H9 (cell line): ENCODE results near the gene ABT1. TPM values are rescaled to one million over a fixed set of nuclear protein-coding genes. Genes with fewer than 3 reads are reported as not detected.
A peak's percentile ranks its signal among the peaks of the same experiment; 100 is the strongest.

ENCODE experiments used
- DNase-seq: peaks from one replicate; pipeline ENCODE4 v3.0.0-alpha.2; 2017
- H2AFZ ChIP-seq: one replicate; pipeline ENCODE4 v1.6.1; 2013; ENCODE audit warnings: mild to moderate bottlenecking, low read length, control low read depth, moderate library complexity
- H2AK5ac ChIP-seq: 2 replicates; pipeline ENCODE4 v1.6.1; 2013; ENCODE audit warnings: low read length, control low read depth, mixed read lengths; ENCODE audit not compliant: insufficient read length
- H2BK120ac ChIP-seq: one replicate; pipeline ENCODE4 v1.6.1; 2013; ENCODE audit warnings: low read depth, mild to moderate bottlenecking, low read length, control low read depth, inconsistent platforms; ENCODE audit not compliant: poor library complexity, severe bottlenecking
- H2BK12ac ChIP-seq: 2 replicates; pipeline ENCODE4 v1.6.1; 2013; ENCODE audit warnings: low read length, control low read depth, mixed read lengths, low read depth; ENCODE audit not compliant: insufficient read length
- H2BK15ac ChIP-seq: 2 replicates; pipeline ENCODE4 v1.6.1; 2013; ENCODE audit warnings: low read depth, low read length, control low read depth
- H2BK20ac ChIP-seq: one replicate; pipeline ENCODE4 v1.6.1; 2013; ENCODE audit warnings: low read depth, mild to moderate bottlenecking, low read length, control low read depth, inconsistent platforms; ENCODE audit not compliant: poor library complexity, severe bottlenecking
- H2BK5ac ChIP-seq: 2 replicates; pipeline ENCODE4 v1.6.1; 2013; ENCODE audit warnings: low read length, control low read depth, mixed read lengths; ENCODE audit not compliant: insufficient read length
- H3K14ac ChIP-seq: 2 replicates; pipeline ENCODE4 v1.6.1; 2013; ENCODE audit warnings: low read length, control low read depth; ENCODE audit not compliant: insufficient read depth
- H3K18ac ChIP-seq: 2 replicates; pipeline ENCODE4 v1.6.1; 2013; ENCODE audit warnings: low read depth, mild to moderate bottlenecking, mixed read lengths, low read length, control low read depth; ENCODE audit not compliant: insufficient read length
- H3K23ac ChIP-seq: 2 replicates; pipeline ENCODE4 v1.6.1; 2013; ENCODE audit warnings: low read length, control low read depth, mixed read lengths, low read depth; ENCODE audit not compliant: insufficient read length
- H3K23me2 ChIP-seq: 2 replicates; pipeline ENCODE4 v1.6.1; 2013; ENCODE audit warnings: low read depth, mild to moderate bottlenecking, mixed read lengths, low read length, control low read depth; ENCODE audit not compliant: insufficient read length, poor library complexity, severe bottlenecking
- H3K27ac ChIP-seq: 2 replicates; pipeline ENCODE4 v1.5.1; 2013; ENCODE audit warnings: low read length, control low read depth, mixed read lengths, low read depth; ENCODE audit not compliant: insufficient read length
- H3K27me3 ChIP-seq: 2 replicates; pipeline ENCODE4 v1.6.1; 2013; ENCODE audit warnings: low read length, control low read depth, inconsistent platforms; ENCODE audit not compliant: insufficient read depth
- H3K4ac ChIP-seq: 2 replicates; pipeline ENCODE4 v1.6.1; 2013; ENCODE audit warnings: low read depth, mild to moderate bottlenecking, control low read depth, inconsistent platforms, low read length, moderate library complexity
- H3K4me1 ChIP-seq: 2 replicates; pipeline ENCODE4 v1.6.1; 2013; ENCODE audit warnings: low read length, control low read depth, inconsistent platforms; ENCODE audit not compliant: insufficient read depth
- H3K4me2 ChIP-seq: 2 replicates; pipeline ENCODE4 v1.6.1; 2013; ENCODE audit warnings: low read length, control low read depth, mixed read lengths; ENCODE audit not compliant: insufficient read length, insufficient read depth
- H3K56ac ChIP-seq: 2 replicates; pipeline ENCODE4 v1.6.1; 2013; ENCODE audit warnings: low read depth, mild to moderate bottlenecking, mixed read lengths, low read length, control low read depth; ENCODE audit not compliant: insufficient read length
- H3K79me1 ChIP-seq: 2 replicates; pipeline ENCODE4 v1.6.1; 2013; ENCODE audit warnings: low read depth, mild to moderate bottlenecking, moderate library complexity, low read length, control low read depth, inconsistent platforms; ENCODE audit not compliant: insufficient read depth, poor library complexity, severe bottlenecking
- H3K79me2 ChIP-seq: 2 replicates; pipeline ENCODE4 v1.6.1; 2013; ENCODE audit warnings: low read length, control low read depth, inconsistent platforms; ENCODE audit not compliant: insufficient read depth
- H3K9ac ChIP-seq: 2 replicates; pipeline ENCODE4 v1.6.1; 2013; ENCODE audit warnings: low read length, control low read depth, mixed read lengths; ENCODE audit not compliant: insufficient read length; ENCODE audit errors: extremely low read depth
- H3K9me3 ChIP-seq: one replicate; pipeline ENCODE4 v1.6.1; 2013; ENCODE audit warnings: low read depth, low read length, inconsistent platforms; ENCODE audit not compliant: control insufficient read depth
- H3T11ph ChIP-seq: one replicate; pipeline ENCODE4 v1.6.1; 2013; ENCODE audit warnings: mild to moderate bottlenecking, low read length, control low read depth, inconsistent platforms
- H4K20me1 ChIP-seq: one replicate; pipeline ENCODE4 v1.6.1; 2013; ENCODE audit not compliant: control insufficient read depth, insufficient read length, insufficient read depth
- H4K5ac ChIP-seq: 2 replicates; pipeline ENCODE4 v1.6.1; 2013; ENCODE audit warnings: low read depth, mild to moderate bottlenecking, mixed read lengths, low read length, control low read depth; ENCODE audit not compliant: insufficient read length
- H4K8ac ChIP-seq: replicated peaks from 2 replicates; pipeline ENCODE4 v1.6.1; 2013; ENCODE audit warnings: low read length, control low read depth, mixed read lengths, low read depth; ENCODE audit not compliant: insufficient read length
- H4K91ac ChIP-seq: 2 replicates; pipeline ENCODE4 v1.6.1; 2013; ENCODE audit warnings: low read depth, mild to moderate bottlenecking, moderate library complexity, mixed read lengths, low read length, control low read depth; ENCODE audit not compliant: insufficient read length
- H3K27ac Mint-ChIP-seq, 3 experiments: 2 replicates in 2 of 3; 3 replicates in 1 of 3; pipeline ENCODE4 v1.8.0; 2020 to 2021; ENCODE audit warnings: mixed read lengths in 3 of 3, mild to moderate bottlenecking in 1 of 3, moderate library complexity in 1 of 3
- H3K27me3 Mint-ChIP-seq: 2 replicates; pipeline ENCODE4 v1.8.0; 2021; ENCODE audit warnings: low read depth, mild to moderate bottlenecking, moderate library complexity, mixed read lengths
- H3K36me3 Mint-ChIP-seq, 3 experiments: 2 replicates in 2 of 3; 3 replicates in 1 of 3; pipeline ENCODE4 v1.8.0; 2020 to 2021; ENCODE audit warnings: low read depth in 3 of 3, mixed read lengths in 3 of 3; ENCODE audit not compliant: insufficient read depth in 1 of 3
- H3K4me1 Mint-ChIP-seq, 2 experiments: 2 replicates each; pipeline ENCODE4 v1.8.0; 2020; ENCODE audit warnings: mixed read lengths in 2 of 2
- H3K4me3 Mint-ChIP-seq, 2 experiments: 2 replicates in 1 of 2; 3 replicates in 1 of 2; pipeline ENCODE4 v1.8.0; 2020 to 2021; ENCODE audit warnings: mild to moderate bottlenecking in 2 of 2, mixed read lengths in 2 of 2, moderate library complexity in 1 of 2
- H3K9me3 Mint-ChIP-seq, 2 experiments: 2 replicates in 1 of 2; 3 replicates in 1 of 2; pipeline ENCODE4 v1.8.0; 2020; ENCODE audit warnings: mild to moderate bottlenecking in 2 of 2, mixed read lengths in 2 of 2, moderate library complexity in 1 of 2
- WGBS: extraction: QIAGEN DNeasy Blood & Tissue Kit; methylation state at CpG from one replicate; pipeline ENCODE4 v1.1.7; 2013; ENCODE audit warnings: missing lambda C conversion rate, low lambda C conversion rate, mixed read lengths; ENCODE audit not compliant: insufficient read length; ENCODE audit errors: extremely low coverage; 5-methylcytosine and 5-hydroxymethylcytosine counted together
- total RNA-seq: library from RNA; stranded (reverse); gene quantifications from 2 replicates; pipeline ENCODE4 v1.2.1, GENCODE V29; 2021
- TF ChIP-seq, protein P1 (sequence below): fragments of 200-600 bp; sonication (generic); conservative IDR thresholded peaks from 3 replicates; pipeline ENCODE4 v1.8.0; 2021; ENCODE audit warnings: antibody characterized with exemption, mild to moderate bottlenecking

The ABT1 gene
- total RNA-seq, 1 experiment from 2014 or later: 26.4 TPM

DNA sequence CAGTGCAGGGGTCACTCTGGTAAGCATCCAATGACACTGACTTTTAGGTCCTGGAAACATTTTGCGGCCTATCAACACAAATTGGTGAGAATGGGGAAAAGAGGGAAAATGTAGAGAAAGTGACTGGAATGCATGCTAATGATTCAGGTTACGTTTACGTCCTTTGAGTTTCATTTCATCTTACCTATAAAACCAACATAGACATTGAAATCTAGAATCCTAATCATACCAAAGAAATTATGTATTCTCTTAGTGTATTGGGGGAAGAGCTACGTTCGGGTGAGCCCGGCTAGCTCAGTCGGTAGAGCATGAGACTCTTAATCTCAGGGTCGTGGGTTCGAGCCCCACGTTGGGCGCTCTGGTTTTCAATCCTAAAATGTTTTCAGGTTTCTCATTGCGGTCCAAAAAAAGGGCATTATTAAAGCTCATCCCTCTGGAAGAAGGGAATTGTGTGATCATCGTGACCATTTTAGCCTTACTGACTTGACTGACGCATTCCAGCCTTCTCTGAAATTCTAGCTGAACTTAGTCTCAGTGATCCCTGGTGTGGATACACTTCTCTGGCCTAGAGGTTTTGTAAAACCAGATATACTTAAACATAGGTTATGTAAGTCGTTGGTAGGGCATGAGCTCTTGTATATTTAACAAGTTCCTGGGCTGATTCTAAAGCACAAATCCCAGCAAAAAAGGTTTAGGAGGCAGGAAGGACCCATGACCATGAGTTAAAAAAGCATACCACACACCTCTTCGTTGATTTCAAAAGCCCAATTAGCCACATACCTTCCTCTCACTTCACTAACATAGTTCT is 40.3 kb upstream of the ABT1 start:
- no peak overlapping the region for H2BK5ac ChIP-seq
- H3K18ac ChIP-seq: no peak overlapping the region
- no peak overlapping the region for H3K14ac ChIP-seq
- no peak overlapping the region for H3K27ac ChIP-seq
- H2BK15ac ChIP-seq: no peak overlapping the region
- no peaks in the 10 kb centered on the region; a peak in 1 of 7 replicates for H3K36me3 Mint-ChIP-seq
- no peaks in the 10 kb centered on the region for H4K20me1 ChIP-seq
- peak overlapping the region; percentile 42 to 91 (median 54); a peak in 4 of 7 replicates for H3K27ac Mint-ChIP-seq
- TF ChIP-seq, protein P1, sequence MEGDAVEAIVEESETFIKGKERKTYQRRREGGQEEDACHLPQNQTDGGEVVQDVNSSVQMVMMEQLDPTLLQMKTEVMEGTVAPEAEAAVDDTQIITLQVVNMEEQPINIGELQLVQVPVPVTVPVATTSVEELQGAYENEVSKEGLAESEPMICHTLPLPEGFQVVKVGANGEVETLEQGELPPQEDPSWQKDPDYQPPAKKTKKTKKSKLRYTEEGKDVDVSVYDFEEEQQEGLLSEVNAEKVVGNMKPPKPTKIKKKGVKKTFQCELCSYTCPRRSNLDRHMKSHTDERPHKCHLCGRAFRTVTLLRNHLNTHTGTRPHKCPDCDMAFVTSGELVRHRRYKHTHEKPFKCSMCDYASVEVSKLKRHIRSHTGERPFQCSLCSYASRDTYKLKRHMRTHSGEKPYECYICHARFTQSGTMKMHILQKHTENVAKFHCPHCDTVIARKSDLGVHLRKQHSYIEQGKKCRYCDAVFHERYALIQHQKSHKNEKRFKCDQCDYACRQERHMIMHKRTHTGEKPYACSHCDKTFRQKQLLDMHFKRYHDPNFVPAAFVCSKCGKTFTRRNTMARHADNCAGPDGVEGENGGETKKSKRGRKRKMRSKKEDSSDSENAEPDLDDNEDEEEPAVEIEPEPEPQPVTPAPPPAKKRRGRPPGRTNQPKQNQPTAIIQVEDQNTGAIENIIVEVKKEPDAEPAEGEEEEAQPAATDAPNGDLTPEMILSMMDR: no peak
- H3K4me3 Mint-ChIP-seq: no peak overlapping the region; a peak in 1 of 5 replicates
- H3K9me3 Mint-ChIP-seq: peaks cover 3% of the 10 kb centered on the region in 2 experiments; a peak in 3 of 5 replicates
- no peak overlapping the region for H2AFZ ChIP-seq
- no peaks in the 10 kb centered on the region for H3K27me3 ChIP-seq
- H3K23me2 ChIP-seq: peaks cover 19% of the 10 kb centered on the region
- peaks cover 5 to 6% of the 10 kb centered on the region in 2 experiments; a peak in 3 of 4 replicates for H3K4me1 Mint-ChIP-seq
- no CpG with 5 or more reads among the region's 16 CpGs for WGBS
- H4K8ac ChIP-seq: no peak overlapping the region
- no peak overlapping the region for H3K56ac ChIP-seq
- no peak overlapping the region for H3K9ac ChIP-seq
- no peaks in the 10 kb centered on the region for H3K79me2 ChIP-seq
- no peaks in the 10 kb centered on the region for H3K4me1 ChIP-seq
- no peak overlapping the region for H3K4ac ChIP-seq
- no peak overlapping the region for H4K91ac ChIP-seq
- no peak overlapping the region for H2BK120ac ChIP-seq
- H4K5ac ChIP-seq: no peak overlapping the region
- no peak overlapping the region for H2BK20ac ChIP-seq
- H2AK5ac ChIP-seq: no peak overlapping the region
- no peaks in the 10 kb centered on the region for H3K79me1 ChIP-seq
- no peaks in the 10 kb centered on the region for H3K9me3 ChIP-seq
- H3K23ac ChIP-seq: no peak overlapping the region
- H3T11ph ChIP-seq: no peak overlapping the region
- peak; percentile 79 for DNase-seq
- H2BK12ac ChIP-seq: no peak overlapping the region
- peaks cover 4% of the 10 kb centered on the region for H3K27me3 Mint-ChIP-seq
- peak overlapping the region; percentile 72 for H3K4me2 ChIP-seq
